Stimulated activated CD4-positive, alpha-beta T cell treated with anti-CD3 and anti-CD28 coated beads, TNF-alpha, amount 100 ng/mL, for 24 hours (primary cell): ENCODE measurements around the gene ZC3H18.
"Not testable (repeated sequence)": the region's sequence is repeated elsewhere in the genome, so short reads cannot be mapped to it uniquely, and the experiment has no call there.

Source experiments
- DNase-seq, 3 experiments: peaks; one replicate each; pipeline ENCODE4 v3.0.0-alpha.2; 2020; ENCODE audit warnings: low read depth in 3 of 3

The ZC3H18 gene

GRCh38 chr16:88602091-88602490, 31.9 kb downstream of the ZC3H18 start:
- no peak for DNase-seq

- DNase-seq, result no peak
Observed at GRCh38 chr16:88605186-88606147, 35.3 kb downstream of the ZC3H18 start.

GRCh38 chr16:88606148-88606757, 36.0 kb downstream of the ZC3H18 start:
- DNase-seq, result no peak

GRCh38 chr16:88608076-88608475, 37.9 kb downstream of the ZC3H18 start:
- no peak for DNase-seq

GRCh38 chr16:88609426-88609825, 39.2 kb downstream of the ZC3H18 start:
- DNase-seq, result not testable (repeated sequence)

GRCh38 chr16:88610080-88610479, 39.9 kb downstream of the ZC3H18 start:
- DNase-seq, result no peak

GRCh38 chr16:88610909-88611812, 41.0 kb downstream of the ZC3H18 start:
- DNase-seq, result no peak

GRCh38 chr16:88613293-88613692, 43.1 kb downstream of the ZC3H18 start:
- DNase-seq, result no peak

- no peak for DNase-seq
Observed at GRCh38 chr16:88613911-88614817, 44.0 kb downstream of the ZC3H18 start.

- no peak for DNase-seq
Observed at GRCh38 chr16:88614818-88615580, 44.8 kb downstream of the ZC3H18 start.

GRCh38 chr16:88616320-88616719, 46.1 kb downstream of the ZC3H18 start:
- no peak for DNase-seq

GRCh38 chr16:88616736-88617135, 46.5 kb downstream of the ZC3H18 start:
- DNase-seq, result no peak

GRCh38 chr16:88617268-88618031, 47.2 kb downstream of the ZC3H18 start:
- no peak for DNase-seq

GRCh38 chr16:88618182-88618955, 48.2 kb downstream of the ZC3H18 start:
- no peak for DNase-seq

- no peak for DNase-seq
Observed at GRCh38 chr16:88618956-88619667, 48.9 kb downstream of the ZC3H18 start.

- DNase-seq, result peak in 1 of 3 experiments; percentile 37
Observed at GRCh38 chr16:88619859-88620815, 49.9 kb downstream of the ZC3H18 start.

GRCh38 chr16:88622125-88622524, 51.9 kb downstream of the ZC3H18 start:
- no peak for DNase-seq
